Measurements from ENCODE around the gene CMTM6. TPM values are rescaled to one million over a fixed set of nuclear protein-coding genes. Genes with fewer than 3 reads are reported as not detected.
A peak's percentile ranks its signal among the peaks of the same experiment; 100 is the strongest.

Gene CMTM6
- total and polyA plus RNA-seq, 2 of the 13 experiments (the other 11 are each of a cell fraction or from before 2014, with no cell fraction given): 25.6 to 55.7 TPM

DNA sequence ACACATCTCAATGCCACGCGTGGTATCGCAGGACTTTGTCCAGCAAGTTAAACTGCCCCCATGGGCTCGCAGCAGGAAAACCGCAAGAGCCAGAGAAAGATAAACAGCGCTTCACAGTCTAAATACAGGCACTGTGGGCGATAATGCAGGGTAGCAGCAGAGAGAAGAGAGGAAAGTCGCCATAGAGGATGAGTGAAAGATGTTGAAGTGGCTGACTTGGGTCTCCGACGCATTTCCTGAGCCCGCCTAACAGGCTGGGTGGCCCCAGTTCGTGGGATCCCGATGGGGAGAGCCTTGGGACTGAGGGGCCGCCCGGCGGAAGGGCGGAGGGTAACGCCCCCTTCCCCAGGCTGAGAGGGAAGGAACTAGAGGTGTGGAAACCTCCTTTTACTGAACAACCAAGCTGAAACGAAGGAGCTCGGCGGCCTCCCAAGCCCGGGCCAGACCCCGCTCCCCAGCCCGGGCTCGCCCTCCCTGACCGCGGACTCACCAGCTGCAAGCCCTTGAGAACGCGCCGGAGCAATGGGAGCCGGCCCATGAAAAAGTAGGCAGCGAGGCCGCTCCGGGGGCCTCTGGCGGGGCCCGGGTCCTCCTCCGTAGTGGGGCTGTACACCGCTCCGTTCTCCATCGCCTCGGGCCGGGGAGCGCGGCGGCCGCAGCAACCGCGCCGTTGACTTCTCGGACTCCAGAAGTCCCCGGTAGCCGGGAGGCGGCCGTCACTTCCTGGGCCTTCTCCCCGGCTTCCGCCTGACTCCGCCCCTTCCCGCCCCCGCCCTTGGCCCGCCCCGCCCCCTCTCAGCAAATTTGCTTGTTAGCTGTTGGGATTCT, at the start of gene CMTM6 (continued):
- TF ChIP-seq, protein P1, sequence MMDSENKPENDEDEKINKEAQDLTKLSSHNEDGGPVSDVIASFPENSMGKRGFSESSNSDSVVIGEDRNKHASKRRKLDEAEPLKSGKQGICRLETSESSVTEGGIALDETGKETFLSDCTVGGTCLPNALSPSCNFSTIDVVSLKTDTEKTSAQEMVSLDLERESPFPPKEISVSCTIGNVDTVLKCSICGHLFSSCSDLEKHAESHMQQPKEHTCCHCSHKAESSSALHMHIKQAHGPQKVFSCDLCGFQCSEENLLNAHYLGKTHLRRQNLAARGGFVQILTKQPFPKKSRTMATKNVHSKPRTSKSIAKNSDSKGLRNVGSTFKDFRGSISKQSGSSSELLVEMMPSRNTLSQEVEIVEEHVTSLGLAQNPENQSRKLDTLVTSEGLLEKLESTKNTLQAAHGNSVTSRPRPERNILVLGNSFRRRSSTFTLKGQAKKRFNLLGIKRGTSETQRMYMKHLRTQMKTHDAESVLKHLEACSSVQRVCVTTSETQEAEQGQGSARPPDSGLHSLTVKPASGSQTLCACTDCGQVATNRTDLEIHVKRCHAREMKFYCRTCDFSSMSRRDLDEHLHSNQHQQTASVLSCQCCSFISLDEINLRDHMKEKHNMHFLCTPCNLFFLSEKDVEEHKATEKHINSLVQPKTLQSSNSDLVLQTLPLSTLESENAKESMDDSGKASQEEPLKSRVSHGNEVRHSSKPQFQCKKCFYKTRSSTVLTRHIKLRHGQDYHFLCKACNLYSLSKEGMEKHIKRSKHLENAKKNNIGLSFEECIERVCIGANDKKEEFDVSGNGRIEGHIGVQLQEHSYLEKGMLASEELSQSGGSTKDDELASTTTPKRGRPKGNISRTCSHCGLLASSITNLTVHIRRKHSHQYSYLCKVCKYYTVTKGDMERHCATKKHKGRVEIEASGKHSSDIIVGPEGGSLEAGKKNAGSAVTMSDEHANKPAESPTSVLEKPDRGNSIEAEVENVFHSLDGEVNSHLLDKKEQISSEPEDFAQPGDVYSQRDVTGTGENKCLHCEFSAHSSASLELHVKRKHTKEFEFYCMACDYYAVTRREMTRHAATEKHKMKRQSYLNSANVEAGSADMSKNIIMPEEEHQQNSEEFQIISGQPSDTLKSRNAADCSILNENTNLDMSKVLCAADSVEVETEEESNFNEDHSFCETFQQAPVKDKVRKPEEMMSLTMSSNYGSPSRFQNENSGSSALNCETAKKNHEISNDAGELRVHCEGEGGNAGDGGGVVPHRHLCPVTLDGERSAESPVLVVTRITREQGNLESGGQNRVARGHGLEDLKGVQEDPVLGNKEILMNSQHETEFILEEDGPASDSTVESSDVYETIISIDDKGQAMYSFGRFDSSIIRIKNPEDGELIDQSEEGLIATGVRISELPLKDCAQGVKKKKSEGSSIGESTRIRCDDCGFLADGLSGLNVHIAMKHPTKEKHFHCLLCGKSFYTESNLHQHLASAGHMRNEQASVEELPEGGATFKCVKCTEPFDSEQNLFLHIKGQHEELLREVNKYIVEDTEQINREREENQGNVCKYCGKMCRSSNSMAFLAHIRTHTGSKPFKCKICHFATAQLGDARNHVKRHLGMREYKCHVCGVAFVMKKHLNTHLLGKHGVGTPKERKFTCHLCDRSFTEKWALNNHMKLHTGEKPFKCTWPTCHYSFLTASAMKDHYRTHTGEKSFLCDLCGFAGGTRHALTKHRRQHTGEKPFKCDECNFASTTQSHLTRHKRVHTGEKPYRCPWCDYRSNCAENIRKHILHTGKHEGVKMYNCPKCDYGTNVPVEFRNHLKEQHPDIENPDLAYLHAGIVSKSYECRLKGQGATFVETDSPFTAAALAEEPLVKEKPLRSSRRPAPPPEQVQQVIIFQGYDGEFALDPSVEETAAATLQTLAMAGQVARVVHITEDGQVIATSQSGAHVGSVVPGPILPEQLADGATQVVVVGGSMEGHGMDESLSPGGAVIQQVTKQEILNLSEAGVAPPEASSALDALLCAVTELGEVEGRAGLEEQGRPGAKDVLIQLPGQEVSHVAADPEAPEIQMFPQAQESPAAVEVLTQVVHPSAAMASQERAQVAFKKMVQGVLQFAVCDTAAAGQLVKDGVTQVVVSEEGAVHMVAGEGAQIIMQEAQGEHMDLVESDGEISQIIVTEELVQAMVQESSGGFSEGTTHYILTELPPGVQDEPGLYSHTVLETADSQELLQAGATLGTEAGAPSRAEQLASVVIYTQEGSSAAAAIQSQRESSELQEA (CRISPR knock-in tag; IDR thresholded peaks at IDR 0.05; ENCODE audit: not compliant biosample characterization): peak; percentile 49
- TF ChIP-seq ZNF143 (CRISPR knock-in tag; IDR thresholded peaks at IDR 0.05) (no peak), TOPORS (CRISPR knock-in tag; IDR thresholded peaks at IDR 0.05) (0 out of 2 replicates have a peak, but pooled peaks have one; percentile 11)

DNA sequence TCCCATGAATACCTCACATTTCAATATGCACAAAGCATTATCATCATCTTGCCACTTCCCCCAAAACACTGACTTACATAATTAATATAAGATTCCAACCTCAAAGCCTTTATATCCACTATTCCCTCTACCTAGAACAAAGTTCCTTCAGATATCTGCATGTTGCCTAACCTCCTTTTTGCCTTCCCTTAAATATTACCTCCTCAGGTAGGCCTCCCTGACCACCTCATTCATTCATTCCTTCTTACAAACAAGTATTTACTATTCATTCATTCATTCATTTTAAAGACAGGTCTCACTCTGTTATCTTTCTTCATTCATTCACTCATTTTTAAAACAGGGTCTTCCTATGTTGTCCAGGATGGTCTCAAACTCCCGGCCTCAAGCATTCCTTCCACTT, 49.4 kb upstream of the CMTM6 start:
- H3K79me2 ChIP-seq (ENCODE audit: insufficient read depth, low read length): peaks cover 76% of the 10 kb centered on the region
- no peak for DNase-seq (ENCODE audit: low spot score)
- no peak for FAIRE-seq
- in situ Hi-C loops (cut with HindIII; ENCODE audit: extremely low pct_ligation_motif_present, low pct_unique_long_range_greater_than_20kb): no loop called here
- H3K36me3 ChIP-seq (replicated peaks in 1 of 2; ENCODE audit: control insufficient read depth in 1 of 2, insufficient read depth in 2 of 2, low read length in 2 of 2): no peaks in the 10 kb centered on the region
- no peak for ATAC-seq
- no peaks in the 10 kb centered on the region for H3K27me3 ChIP-seq (ENCODE audit: control insufficient read depth in 1 of 2, insufficient read depth in 2 of 2, low read length in 2 of 2)
- no TSS peak for BruUV-seq (replicated peaks)
- POLR2A ChIA-PET: no interaction called here
- WGBS (ENCODE audit: low lambda C conversion rate): 97% methylated on average over 1 of the region's 1 CpG
- H3K9ac ChIP-seq (ENCODE audit: insufficient read depth, low read depth, low read length): no peak overlapping the region
- H2AFZ ChIP-seq (ENCODE audit: low read length): no peak overlapping the region
- peaks cover 18% of the 10 kb centered on the region for H3K4me1 ChIP-seq (ENCODE audit: insufficient read depth, low read length)
- intact Hi-C loops (cut with micrococcal nuclease; ENCODE audit: unreplicated experiment): no loop called here
- no peak overlapping the region for H3K27ac ChIP-seq (ENCODE audit: extremely low read length, insufficient read depth, low read length)
- no peak overlapping the region for H3K4me2 ChIP-seq (ENCODE audit: low read depth, low read length)
- H3K4me3 ChIP-seq (replicated peaks in 1 of 3; ENCODE audit: insufficient read depth in 1 of 3, low read depth in 2 of 3, low read length in 3 of 3): no peak overlapping the region
- CTCF ChIA-PET (ENCODE audit: low intra/inter-chr PET ratio, low total read pairs): no interaction called here
- no peaks in the 10 kb centered on the region for H3K9me3 ChIP-seq (ENCODE audit: low read length)
- H4K20me1 ChIP-seq (ENCODE audit: insufficient read depth, low read length): no peaks in the 10 kb centered on the region; the same call in 1 of the 2 replicates
- TF ChIP-seq HOXA7 (CRISPR knock-in tag; IDR thresholded peaks at IDR 0.05) (no peak), TAF15 (IDR thresholded peaks at IDR 0.05; ENCODE audit: low read depth, low read length, poor library complexity, severe bottlenecking) (no peak), ZNF746 (CRISPR knock-in tag; IDR thresholded peaks at IDR 0.05) (no peak), ZSCAN25 (CRISPR knock-in tag; IDR thresholded peaks at IDR 0.05) (no peak)
- TF ChIP-seq, protein P2, sequence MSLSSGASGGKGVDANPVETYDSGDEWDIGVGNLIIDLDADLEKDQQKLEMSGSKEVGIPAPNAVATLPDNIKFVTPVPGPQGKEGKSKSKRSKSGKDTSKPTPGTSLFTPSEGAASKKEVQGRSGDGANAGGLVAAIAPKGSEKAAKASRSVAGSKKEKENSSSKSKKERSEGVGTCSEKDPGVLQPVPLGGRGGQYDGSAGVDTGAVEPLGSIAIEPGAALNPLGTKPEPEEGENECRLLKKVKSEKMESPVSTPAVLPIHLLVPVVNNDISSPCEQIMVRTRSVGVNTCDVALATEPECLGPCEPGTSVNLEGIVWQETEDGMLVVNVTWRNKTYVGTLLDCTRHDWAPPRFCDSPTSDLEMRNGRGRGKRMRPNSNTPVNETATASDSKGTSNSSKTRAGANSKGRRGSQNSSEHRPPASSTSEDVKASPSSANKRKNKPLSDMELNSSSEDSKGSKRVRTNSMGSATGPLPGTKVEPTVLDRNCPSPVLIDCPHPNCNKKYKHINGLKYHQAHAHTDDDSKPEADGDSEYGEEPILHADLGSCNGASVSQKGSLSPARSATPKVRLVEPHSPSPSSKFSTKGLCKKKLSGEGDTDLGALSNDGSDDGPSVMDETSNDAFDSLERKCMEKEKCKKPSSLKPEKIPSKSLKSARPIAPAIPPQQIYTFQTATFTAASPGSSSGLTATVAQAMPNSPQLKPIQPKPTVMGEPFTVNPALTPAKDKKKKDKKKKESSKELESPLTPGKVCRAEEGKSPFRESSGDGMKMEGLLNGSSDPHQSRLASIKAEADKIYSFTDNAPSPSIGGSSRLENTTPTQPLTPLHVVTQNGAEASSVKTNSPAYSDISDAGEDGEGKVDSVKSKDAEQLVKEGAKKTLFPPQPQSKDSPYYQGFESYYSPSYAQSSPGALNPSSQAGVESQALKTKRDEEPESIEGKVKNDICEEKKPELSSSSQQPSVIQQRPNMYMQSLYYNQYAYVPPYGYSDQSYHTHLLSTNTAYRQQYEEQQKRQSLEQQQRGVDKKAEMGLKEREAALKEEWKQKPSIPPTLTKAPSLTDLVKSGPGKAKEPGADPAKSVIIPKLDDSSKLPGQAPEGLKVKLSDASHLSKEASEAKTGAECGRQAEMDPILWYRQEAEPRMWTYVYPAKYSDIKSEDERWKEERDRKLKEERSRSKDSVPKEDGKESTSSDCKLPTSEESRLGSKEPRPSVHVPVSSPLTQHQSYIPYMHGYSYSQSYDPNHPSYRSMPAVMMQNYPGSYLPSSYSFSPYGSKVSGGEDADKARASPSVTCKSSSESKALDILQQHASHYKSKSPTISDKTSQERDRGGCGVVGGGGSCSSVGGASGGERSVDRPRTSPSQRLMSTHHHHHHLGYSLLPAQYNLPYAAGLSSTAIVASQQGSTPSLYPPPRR (CRISPR knock-in tag; IDR thresholded peaks at IDR 0.05; ENCODE audit: borderline replicate concordance): no peak
